Measurements from ENCODE around the gene TTC39B.

Gene TTC39B

DNA sequence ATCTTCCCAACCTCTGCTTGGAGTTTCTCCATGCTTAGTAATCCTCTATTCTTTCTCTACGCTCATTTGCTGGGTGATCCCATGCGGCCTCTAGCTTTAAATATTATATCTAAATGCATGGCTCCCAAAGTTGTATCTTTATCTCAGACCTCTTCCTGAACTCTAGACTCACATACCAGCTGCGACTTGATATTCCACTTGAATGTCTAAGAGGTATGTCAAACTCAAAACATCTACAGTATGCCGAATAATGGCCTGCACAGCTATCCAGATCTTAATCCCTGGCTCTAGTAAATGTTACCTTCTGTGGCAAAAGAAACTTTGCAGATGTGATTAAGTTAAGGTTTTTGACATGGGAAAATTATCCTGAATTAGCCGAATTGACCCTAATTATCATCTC lies 179.2 kb downstream of the TTC39B start:
- no peaks in the 10 kb centered on the region for H3K4me1 ChIP-seq

DNA sequence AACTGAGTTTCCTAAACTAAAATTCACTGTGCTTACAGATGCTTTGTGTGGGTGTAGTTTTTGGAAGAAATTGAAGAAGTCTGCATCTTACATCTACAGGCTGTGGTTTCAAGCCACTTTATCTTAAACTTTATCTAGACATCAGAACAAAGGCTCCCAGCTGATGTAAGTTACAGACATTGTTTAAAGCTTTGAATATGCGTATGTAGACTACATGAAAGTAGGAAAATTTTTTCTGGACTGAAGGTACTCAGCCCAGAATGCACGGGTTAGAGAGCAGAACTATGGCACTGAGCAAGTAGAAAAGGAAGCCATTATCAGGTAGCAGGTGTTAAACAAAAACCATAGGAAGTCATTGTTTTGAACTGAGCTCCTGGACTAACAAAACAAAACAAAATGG lies 185.4 kb downstream of the TTC39B start:
- Histone ChIP-seq H3K4me3 (ENCODE audit: low read depth, low read length) (no peak overlapping the region), H3K4me1 (no peaks in the 10 kb centered on the region), H3K36me3 (ENCODE audit: control insufficient read depth, insufficient read depth, low read length) (no peaks in the 10 kb centered on the region), H3K4me2 (ENCODE audit: low read length) (no peak overlapping the region), H3K9me3 (ENCODE audit: control insufficient read depth, low read length) (no peaks in the 10 kb centered on the region), H3K79me2 (no peaks in the 10 kb centered on the region), H3K9ac (no peak overlapping the region), H2AFZ (no peak overlapping the region), H3K27me3 (ENCODE audit: control insufficient read depth, insufficient read depth, low read length) (no peaks in the 10 kb centered on the region), H3K27ac (no peak overlapping the region)
- TF ChIP-seq CTCF (IDR thresholded peaks at IDR 0.05), result no peak

More for the DNA sequence above, 179.2 kb downstream of the TTC39B start:
- H2AFZ ChIP-seq, result no peak overlapping the region
- H3K36me3 ChIP-seq (ENCODE audit: control insufficient read depth, insufficient read depth, low read length), result no peaks in the 10 kb centered on the region
- no peak overlapping the region for H3K9ac ChIP-seq
- no peaks in the 10 kb centered on the region for H3K79me2 ChIP-seq
- no peaks in the 10 kb centered on the region for H3K27me3 ChIP-seq (ENCODE audit: control insufficient read depth, insufficient read depth, low read length)
- no peak overlapping the region for H3K4me3 ChIP-seq (ENCODE audit: low read depth, low read length)
- H3K27ac ChIP-seq, result no peak overlapping the region
- H3K4me2 ChIP-seq (ENCODE audit: low read length), result no peak overlapping the region
- no peak for TF ChIP-seq CTCF (IDR thresholded peaks at IDR 0.05)
- H3K9me3 ChIP-seq (ENCODE audit: control insufficient read depth, low read length), result no peaks in the 10 kb centered on the region

DNA sequence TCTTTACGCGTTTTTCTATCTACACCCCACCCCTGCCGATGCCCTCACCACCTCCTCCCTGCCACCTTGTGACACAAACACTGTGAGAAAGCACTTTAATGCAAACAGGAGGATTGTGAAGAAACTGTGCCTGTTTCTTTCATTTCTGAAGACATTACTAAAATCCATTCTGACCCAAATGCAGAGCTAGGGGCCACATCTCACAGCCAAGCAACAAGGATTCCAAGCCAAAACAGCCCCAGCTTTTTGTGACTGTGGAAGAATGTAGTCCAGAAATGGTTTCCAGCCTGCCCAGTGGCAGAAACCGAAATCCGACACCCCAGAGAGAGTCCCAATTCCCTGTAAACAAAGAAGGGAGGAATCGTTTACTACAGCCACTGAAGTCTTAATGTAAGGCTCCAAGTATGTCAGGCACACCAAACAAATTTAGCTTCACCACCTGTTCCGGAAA lies 190.9 kb downstream of the TTC39B start:
- Histone ChIP-seq H3K27ac (no peak overlapping the region), H3K79me2 (no peaks in the 10 kb centered on the region), H3K36me3 (ENCODE audit: control insufficient read depth, insufficient read depth, low read length) (no peaks in the 10 kb centered on the region), H3K27me3 (ENCODE audit: control insufficient read depth, insufficient read depth, low read length) (no peaks in the 10 kb centered on the region), H3K4me1 (no peaks in the 10 kb centered on the region), H3K4me3 (ENCODE audit: low read depth, low read length) (no peak overlapping the region), H3K4me2 (ENCODE audit: low read length) (no peak overlapping the region), H3K9ac (no peak overlapping the region), H2AFZ (no peak overlapping the region), H3K9me3 (ENCODE audit: control insufficient read depth, low read length) (no peaks in the 10 kb centered on the region)
- no peak for TF ChIP-seq CTCF (IDR thresholded peaks at IDR 0.05)

- Histone ChIP-seq H3K79me2 (no peaks in the 10 kb centered on the region), H3K27ac (no peak overlapping the region), H3K9me3 (ENCODE audit: control insufficient read depth, low read length) (no peaks in the 10 kb centered on the region), H3K27me3 (ENCODE audit: control insufficient read depth, insufficient read depth, low read length) (no peaks in the 10 kb centered on the region), H3K4me2 (ENCODE audit: low read length) (no peak overlapping the region), H3K9ac (no peak overlapping the region), H3K4me1 (no peaks in the 10 kb centered on the region), H3K4me3 (ENCODE audit: low read depth, low read length) (no peak overlapping the region), H3K36me3 (ENCODE audit: control insufficient read depth, insufficient read depth, low read length) (no peaks in the 10 kb centered on the region), H2AFZ (no peak overlapping the region)
- TF ChIP-seq CTCF (IDR thresholded peaks at IDR 0.05), result no peak
These were observed 191.3 kb downstream of the TTC39B start for GRCh38 chr9:15115702-15116101.

DNA sequence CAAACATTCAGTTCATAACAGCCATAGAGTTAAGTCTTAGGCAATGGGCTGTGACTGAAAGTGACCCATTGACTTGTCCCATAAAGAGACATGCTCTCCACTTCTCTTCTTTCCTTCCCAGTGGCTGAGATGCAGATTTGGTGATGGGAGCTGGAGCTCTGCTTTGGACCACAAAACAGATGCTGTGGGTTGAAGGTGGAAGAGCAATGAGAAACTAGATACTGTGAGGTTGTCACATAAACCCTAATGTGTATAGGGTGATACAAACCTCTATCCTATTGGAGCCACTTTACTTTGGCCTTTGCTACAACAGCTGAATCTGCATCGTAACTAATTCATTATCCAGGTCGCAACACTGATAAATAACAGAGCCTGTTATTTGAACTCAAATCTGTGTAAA lies 192.0 kb downstream of the TTC39B start:
- H3K36me3 ChIP-seq (ENCODE audit: control insufficient read depth, insufficient read depth, low read length), result no peaks in the 10 kb centered on the region
- no peaks in the 10 kb centered on the region for H3K9me3 ChIP-seq (ENCODE audit: control insufficient read depth, low read length)
- no peak overlapping the region for H3K9ac ChIP-seq
- no peak for TF ChIP-seq CTCF (IDR thresholded peaks at IDR 0.05)
- H3K27me3 ChIP-seq (ENCODE audit: control insufficient read depth, insufficient read depth, low read length), result no peaks in the 10 kb centered on the region
- H3K4me1 ChIP-seq, result no peaks in the 10 kb centered on the region
- no peak overlapping the region for H2AFZ ChIP-seq
- no peaks in the 10 kb centered on the region for H3K79me2 ChIP-seq
- no peak overlapping the region for H3K27ac ChIP-seq
- H3K4me2 ChIP-seq (ENCODE audit: low read length), result no peak overlapping the region
- H3K4me3 ChIP-seq (ENCODE audit: low read depth, low read length), result no peak overlapping the region
